H4 (cell line): ENCODE results near the gene ZNF14. TPM values are rescaled to one million over a fixed set of nuclear protein-coding genes. Genes with fewer than 3 reads are reported as not detected.
"Not testable (repeated sequence)": the region's sequence is repeated elsewhere in the genome, so short reads cannot be mapped to it uniquely, and the experiment has no call there.

ENCODE experiments used
- DNase-seq: peaks from one replicate; pipeline ENCODE4 v3.0.0-alpha.2; 2015; ENCODE audit warnings: low spot score
- total RNA-seq: library from RNA; depleted of rRNA; stranded (reverse); fragments of >200 nt; shearing (Covaris generic); gene quantifications from 2 replicates; pipeline ENCODE4 v1.2.3, GENCODE V29; 2014; rRNA removed

Gene ZNF14
- total RNA-seq: 3.0 and 3.2 TPM in 2 replicates

DNA sequence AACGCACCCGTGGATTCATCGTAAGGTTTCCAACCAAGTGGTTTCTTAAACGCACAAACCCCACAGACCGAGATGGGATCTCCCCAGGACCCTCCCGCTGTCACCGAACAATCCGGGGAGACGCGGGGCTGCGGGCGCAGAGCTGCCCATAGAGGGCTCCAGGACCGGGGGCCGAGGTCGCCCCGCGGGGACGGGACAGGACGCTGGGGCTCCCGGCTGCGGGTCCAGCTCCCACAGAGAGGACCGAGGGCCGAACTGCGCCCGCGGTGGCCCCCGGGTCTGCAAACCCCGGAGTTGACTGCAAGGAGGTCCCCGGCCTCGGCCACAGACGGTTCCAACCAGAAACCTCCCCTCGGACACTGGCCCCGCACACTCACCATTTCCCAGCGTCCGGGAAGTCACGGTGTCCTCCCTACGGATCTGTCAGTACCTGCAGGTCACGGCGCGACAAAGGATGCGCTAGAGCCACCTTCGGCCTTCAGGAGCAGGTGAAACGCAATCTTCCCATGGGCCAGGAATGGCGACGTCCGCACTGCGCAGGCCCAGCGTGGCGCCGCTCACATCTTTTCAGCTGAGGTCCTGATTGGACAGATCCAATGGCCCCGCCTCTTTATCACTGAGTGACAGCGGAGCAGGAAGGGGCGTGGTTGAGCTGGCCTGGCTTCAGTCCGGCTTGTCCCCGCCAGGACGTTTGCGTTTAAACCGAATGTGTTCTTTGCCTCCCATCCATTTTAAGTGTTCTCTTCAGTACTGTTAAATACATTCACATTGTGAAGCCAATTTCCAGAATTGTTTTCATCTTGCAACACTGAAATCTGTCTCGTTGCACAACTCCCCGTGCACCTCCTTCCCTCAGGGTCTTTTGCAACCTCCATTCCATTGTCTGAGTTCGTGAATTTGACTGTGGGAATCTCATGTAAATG is at the start of gene ZNF14:
Gene ZNF14, minus strand, starts transcription at position 534 of the 923 bp plus-strand sequence. Its CDS starts 154 bp downstream, at position 380.
- DNase-seq: peak; percentile 90

DNA sequence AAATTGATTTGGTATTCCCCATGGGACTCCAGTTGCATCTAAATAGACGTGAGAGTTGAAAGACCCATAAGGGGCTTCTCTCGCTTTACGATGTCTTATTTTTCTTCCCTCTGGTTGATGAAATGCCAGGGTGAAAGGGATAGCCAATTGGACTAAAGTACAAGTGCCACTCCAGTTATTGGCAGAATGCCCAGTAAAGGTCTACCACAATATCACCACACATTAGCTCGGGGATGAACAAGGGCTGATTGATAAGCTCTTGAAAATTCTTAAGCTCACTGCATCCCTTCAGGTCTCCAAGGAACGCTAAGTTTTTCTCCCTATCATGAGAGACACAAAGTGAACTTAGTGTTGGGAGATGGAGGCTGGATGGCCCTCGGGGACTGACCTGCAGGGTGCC is 48.9 kb upstream of the ZNF14 start:
- not testable (repeated sequence) for DNase-seq

DNA sequence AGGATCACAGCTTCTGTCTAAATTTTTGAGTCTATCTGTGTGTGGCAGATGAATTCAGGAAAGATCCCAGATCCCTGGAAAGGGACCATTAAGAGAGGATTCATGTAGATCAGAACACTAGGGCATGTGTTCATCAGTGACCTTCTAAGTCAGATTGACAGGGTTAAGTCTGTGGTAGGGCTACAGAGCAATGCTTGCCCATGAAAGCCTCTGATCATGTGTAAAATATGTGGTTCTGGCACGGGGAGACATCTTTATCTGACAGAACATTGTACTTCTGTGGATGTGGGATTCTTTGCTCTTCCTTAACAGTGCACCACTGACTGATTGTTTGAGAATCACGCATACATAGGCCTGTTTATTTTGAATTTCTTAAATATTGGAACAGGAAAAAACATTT is 45.8 kb upstream of the ZNF14 start:
- no peak for DNase-seq

DNA sequence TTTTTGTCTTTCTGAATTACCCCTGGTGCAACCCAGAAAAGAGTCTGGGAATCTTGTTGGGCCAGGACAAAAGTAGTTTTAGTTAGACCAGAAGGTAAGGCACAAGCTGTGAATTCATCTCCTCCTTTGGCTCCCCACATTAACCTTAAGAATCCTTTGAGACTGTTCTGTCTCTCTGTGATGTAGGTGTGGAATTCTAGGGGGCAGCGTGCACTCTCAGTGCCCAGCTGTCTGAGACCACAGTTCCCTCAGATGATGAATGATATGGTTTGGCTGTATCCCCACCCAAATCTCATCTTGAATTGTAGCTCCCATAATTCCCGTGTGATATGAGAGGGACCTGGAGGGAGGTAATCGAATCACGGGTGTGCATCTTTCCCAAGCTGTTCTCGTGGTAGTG is 44.8 kb upstream of the ZNF14 start:
- DNase-seq: no peak

DNA sequence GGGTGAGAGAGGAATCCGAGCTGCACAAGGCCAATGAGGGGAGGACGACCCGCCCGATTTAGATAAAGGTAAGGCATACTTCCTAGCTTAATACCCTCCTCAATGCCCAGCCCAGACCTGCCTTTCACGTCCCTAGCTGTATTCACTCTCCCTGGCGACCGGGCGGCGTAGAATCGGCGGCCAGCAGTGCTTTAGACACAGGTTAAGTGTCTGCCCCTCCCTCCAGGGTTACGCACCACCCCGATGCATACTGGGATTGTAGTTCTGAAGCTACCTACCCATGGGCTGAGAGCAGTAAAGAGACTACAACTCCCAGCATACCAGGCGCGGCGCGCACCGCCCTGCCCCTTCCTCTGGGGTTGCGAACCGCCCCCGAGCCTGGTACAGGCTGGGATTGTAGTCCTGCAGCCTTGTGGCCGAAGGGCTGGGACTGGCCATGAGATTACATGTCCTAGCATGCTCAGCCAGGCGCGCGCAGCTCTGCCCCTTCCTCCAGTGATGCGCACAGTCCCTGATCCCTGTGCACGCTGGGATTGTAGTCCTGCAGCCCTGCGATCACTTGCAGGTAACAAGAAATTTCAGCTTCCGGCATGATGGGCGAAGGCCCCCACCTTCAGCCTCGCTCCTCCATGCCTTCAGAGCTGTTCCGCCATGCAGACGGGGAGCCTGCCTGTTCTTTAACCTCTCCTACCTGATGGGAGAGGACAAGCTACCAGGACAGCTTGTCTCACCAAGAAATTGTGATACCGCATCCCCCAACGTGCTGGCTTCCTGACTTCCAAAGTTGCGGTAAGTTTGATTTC is 43.5 kb upstream of the ZNF14 start:
- DNase-seq: peak; percentile 98

DNA sequence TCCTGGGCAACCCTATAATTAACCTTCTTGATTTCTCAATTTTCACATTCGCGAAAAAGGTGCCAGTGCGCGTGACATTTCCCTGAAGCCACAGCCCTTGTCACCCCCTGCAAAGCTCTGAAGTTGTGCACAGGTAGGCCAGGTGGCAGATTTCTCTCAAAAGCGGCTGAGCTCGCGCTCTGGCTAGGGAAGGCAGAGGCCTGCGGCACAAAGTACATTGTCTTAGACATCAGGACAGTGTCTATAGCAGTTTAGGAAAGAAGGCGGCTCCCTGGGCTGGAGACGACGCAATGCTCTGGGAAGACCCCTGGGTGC is 42.9 kb upstream of the ZNF14 start:
- no peak for DNase-seq

DNA sequence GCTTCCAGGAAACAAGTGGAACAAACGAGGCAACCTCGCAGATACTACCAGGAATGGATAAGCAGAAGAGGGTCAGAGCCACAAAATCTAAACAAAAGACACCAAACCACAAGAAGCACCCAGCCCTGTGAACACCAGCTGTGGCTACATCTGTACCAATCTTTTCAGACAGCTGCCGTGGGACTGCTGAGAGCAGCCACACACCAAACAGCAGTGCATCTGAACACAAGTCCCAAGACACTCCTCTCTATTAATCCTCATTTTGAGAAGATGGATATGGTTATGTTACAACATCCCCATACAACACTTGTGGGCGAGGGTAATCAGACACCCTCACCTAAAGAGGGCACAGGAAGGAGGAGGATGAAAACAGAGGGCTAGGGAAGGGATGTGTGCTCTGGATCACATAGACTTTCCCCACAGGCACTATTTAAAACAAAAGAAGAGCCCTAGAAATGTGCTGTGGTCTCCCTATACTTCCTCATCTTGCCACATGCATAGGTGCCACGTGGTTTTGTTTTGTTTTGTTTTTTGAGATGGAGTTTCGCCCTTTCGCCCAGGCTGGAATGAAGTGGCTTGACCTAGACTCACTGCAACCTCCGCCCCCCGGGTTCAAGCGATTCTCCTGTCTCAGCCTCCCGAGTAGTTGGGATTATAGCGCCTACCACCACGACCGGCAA is 41.6 kb upstream of the ZNF14 start:
- DNase-seq: no peak

DNA sequence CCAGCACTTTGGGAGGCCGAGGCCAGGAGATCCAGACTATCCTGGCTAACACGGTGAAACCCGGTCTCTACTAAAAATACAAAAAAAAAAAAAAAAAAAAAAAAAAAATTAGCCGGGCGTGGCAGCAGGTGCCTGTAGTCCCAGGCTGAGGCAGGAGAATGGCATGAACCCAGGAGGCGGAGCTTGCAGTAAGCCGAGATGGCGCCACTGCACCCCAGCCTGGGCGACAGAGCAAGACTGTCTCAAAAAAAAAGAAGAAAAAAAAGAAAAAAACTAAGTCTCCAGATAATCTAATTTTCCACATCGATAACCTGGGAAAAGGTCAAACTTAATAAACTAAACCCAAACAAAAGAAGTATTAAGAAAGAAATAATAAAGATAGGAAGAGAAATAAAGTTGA is 39.1 kb upstream of the ZNF14 start:
- not testable (repeated sequence) for DNase-seq

DNA sequence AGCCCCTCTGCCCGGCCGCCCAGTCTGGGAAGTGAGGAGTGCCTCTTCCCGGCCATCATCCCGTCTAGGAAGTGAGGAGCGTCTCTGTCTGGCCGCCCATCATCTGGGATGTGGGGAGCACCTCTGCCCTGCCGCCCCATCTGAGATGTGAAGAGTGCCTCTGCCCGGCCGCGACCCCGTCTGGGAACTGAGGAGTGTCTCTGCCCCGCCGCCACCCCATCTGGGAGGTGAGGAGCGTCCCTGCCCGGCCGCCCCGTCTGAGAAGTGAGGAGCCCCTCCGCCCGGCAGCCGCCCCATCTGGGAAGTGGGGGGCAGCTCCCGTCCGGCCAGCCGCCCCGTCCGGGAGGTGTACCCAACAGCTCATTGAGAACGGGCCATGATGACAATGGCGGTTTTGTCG is 37.1 kb upstream of the ZNF14 start:
- DNase-seq: not testable (repeated sequence)

DNA sequence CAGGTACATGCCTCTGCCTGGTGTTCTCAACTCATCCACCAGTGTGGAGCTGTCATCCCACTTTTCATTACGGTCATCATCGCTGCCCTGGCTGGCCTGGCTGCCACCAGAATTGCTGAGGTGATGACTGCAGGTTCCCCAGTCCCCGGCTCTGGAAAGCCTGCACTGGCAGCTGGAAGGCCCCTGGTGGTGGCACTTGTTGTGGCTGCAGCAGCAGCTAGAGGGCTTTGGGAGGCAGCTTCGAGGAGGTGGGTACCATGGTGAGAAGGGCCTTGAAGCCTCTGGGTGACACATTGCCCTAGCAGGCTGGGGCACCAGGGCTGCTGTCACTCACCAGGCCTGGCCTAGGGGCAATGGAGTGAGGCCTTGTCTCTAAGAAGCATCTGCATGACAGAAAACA is 25.3 kb upstream of the ZNF14 start:
- DNase-seq: no peak

DNA sequence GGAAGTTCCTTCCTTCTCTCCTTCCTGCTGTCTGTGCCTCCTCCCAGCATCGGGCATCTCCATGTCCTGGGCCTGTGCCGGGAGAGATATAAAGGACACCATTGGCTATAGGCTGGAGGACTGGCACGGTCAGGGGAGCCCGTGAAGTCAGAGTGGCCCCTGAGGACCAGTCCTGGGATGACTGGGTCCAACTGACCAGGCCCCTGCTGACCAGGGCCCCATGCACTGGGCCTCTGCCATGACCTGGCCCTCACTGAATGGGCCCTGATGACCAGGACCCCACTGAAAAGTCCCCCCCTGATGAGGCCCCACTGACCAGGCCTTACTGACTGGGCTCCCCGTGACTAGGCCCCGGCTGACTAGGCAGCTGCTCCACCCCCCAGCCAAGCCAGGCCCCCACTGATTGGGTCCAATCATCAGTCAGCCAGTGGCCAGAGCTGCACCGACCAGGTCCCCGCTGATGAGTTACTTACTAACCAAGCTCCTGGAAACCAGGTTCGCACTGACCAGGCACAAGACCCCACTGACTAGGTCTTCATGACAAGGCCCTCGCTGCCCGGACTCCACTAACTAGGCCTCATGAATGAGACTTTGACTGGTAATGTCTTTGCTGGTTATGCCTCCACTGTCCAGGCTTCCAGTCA is 20.0 kb upstream of the ZNF14 start:
- no peak for DNase-seq

DNA sequence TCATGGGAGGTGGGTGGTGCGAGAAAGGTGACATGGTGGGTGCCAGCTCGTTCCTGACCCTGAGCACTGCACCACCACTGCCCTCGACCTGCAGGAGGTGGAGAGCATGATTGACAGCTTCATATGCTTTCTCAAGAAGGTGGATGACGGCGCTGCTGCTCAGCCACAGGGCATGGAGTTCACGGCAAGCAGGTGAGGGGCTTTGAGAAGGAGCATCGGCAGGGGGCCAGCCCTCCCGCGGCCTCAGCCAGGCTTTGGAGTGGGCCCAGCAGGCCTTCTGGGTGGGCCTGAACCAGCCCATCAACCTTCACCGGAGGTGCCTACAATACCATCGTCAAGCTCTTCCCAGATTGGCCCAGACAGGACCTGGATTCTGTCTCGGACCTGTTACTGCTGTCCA is 18.9 kb upstream of the ZNF14 start:
- no peak for DNase-seq

DNA sequence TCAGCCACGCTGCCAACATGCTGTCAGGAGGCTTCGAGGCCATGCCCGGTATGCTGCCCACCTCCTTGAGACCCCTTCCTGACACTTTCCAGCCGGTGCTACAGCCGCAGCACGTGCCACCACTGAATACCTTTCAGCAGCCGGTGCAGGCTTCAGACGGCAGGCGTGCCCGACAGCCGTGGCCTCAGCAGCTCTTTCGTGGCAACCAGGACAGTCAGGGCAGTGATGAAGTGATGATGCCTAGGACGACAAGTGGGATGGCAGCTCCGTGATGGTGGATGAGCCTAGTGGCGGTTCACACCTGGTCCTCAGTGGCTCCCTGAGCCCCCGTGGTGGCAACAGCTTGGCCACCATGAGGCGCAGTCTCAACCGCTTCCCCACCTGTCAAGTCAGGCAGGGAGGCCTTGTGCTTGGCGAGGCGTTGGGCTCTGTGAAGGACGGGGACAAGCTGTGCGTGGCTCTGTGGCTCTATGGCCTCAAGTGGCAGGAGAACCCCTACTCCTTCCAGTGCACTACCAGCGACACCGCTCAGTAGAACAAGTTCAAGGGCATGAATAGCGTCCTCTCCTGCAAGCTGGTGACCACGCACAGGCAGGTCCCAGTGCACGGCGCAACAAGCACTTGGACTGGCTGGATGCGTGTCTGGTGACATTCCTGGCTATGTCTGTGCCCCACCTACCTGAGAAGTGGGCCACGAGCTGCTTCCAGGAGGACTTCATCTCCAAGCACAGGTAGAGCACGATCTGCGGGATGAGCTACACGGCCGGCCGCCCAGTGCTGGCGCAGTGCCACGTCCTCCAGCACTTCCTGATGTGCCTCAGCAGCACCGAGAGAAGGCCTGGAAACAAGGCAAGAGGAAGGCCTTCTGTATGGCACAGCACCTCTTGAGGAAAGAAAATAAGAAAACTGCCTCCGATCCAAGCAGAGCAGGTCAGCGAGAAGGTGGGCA is 18.2 kb upstream of the ZNF14 start:
- DNase-seq: no peak

DNA sequence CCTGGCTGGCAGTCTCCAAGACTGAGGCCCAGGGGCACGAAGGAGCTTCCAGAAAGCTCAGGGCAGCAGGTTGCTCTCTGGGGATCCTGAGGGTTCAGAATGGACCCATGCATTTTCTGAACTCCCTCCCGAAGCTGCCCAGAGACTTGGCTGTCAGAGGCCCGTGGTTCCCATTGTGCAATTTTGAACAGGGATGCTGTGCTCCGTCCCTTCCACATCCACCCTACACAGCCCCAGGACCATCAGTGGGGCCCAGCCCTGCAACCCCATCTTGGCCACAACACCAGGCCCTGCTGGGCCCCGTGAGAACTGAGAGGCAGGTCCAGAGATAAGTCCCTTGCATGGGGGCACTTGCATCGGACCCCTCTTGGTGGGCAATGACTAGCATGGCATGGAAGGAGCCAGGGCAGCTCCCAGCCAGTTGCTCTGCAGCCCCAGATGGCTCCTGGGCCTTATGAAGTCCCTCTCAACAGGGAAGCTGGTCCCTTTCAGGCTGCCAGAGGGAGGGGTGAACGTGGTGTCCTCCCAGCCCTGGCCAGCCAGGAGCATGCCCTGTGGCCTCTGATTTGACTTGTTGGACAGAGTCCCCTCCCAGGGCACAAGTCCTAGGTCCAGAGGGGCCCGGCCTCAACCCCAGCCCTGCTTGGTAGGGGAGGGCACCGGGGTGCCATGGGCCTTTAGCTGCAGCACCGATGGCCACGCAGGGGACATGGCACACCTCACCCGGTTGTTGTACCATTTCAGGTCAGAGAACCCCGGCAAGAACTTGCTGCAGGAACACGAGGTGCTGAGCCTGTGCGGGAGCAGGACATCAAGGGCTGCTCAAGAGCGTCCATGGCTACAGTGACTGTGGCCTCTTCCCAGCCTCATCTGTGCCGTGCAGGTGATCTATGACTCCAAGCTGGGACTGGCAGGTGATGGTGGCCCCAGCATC is 17.3 kb upstream of the ZNF14 start:
- no peak for DNase-seq

DNA sequence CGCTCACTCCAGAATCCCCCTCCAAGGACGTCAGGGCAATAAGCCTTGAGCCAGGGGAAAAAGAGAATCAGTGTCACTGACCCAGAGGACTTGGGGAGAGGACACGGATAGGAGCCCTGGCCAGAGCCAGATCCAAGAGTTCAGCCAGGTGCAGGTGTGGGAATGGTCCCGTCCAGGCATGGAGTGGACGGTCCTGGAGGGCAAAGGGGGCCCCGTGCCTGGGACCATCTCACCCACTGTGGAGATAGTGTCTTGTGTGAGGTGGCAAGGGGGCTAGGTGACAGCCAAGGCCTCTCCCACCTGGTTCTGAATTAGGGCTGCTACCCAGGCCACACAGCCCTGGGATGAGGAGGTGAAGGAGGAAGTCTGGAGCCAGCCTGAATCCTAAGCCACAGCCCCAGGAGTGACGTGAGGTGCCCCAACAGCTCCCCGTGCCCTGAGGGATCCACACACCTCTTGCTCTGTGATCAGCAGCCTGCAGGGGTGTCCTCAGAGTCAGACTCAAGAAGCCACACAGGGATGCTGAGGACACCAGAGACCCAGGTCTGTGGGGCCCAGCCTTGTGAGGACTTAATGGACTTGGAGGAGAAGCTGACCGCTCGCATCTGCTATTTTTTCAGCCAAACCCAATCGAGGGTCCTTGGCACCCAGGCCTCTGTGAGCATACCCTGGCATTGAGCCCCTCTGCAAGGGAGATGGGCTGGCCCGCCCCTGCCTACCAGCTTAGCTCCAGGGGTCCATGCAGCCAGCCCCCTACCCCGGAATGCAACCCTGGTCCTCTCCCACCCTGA is 16.4 kb upstream of the ZNF14 start:
- DNase-seq: no peak

DNA sequence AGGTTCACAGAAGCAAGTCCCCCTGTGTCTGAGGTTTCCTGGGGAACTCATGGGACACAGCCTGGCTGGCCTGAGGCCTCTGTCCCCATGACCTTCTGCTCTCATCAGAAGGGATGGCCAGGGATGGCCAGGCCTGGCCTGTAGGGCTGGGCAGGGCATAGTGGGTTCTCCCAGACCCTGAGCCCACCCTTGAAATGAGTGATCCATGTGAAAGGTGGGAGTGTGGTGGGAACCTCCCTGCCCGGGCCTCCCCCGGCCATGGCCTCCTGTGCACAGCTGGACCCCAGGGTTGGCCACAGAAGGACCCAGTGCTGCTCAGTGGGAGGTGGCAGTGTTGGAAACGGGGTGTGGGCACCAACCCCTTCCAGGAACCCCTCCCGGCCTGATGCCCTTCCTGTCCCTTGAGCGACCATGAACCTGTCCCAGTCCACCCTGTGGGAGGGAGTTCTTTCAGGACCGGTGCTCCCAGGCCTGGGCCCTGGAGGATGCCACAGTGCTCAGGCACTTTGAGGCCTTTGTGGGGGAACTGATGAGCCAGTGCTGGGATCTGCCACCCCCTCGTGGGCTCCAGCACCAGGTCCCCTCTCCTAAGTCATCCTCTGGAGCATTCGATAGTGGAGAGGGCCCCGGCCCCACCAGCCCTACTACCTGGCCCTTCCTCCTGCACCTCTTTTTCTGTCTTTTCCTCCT is 15.5 kb upstream of the ZNF14 start:
- DNase-seq: no peak

DNA sequence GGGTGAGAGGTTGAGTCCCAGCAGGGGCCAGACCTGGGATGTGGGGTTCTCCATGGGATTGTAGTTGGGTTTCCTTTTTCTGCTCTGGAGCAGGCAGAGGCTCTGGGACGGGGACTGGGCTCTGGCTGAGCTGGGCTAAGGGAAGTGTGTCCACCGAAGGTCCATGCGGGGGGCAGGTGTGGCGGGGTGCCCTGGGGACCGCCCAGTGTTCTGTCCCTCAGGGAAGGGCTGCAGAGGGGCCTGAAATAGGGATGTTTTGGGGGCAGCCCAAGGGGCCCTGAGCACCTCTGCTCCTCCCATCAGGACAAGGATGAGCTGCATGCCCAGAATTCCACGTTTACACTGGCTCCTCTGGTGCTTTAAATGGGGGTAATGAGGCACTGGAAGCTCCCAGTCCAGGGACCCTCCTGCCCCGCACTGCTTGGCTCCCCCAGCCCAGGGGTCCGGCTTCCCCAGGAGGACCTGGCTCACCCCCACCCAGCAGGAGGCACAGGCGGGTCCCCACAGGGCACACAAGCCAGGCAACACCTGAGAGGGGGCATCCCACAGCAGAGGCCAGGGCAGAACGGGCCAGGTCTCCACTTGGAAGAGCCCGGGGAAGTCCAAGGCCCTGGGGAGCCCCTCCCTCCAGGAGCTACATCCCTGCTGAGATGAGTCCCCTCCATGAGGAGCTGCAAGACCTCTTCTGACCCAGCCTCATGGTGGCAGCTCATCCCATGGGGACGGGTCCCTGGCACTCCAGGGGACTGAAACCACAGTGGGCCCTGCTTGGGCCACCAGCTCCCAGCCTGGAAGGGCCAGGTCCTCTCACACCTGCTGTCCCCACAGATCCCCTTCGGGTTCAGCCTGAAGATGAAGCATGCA is 14.7 kb upstream of the ZNF14 start:
- no peak for DNase-seq
